IPS DF 4.7 (cell line): ENCODE results near the gene PES1.
"Not testable (repeated sequence)": the region's sequence is repeated elsewhere in the genome, so short reads cannot be mapped to it uniquely, and the experiment has no call there.

Source experiments
- DNase-seq: peaks from one replicate; pipeline ENCODE4 v3.0.0-alpha.2; 2013; ENCODE audit warnings: low spot score; ENCODE audit errors: extremely low read depth

PES1 gene

DNA sequence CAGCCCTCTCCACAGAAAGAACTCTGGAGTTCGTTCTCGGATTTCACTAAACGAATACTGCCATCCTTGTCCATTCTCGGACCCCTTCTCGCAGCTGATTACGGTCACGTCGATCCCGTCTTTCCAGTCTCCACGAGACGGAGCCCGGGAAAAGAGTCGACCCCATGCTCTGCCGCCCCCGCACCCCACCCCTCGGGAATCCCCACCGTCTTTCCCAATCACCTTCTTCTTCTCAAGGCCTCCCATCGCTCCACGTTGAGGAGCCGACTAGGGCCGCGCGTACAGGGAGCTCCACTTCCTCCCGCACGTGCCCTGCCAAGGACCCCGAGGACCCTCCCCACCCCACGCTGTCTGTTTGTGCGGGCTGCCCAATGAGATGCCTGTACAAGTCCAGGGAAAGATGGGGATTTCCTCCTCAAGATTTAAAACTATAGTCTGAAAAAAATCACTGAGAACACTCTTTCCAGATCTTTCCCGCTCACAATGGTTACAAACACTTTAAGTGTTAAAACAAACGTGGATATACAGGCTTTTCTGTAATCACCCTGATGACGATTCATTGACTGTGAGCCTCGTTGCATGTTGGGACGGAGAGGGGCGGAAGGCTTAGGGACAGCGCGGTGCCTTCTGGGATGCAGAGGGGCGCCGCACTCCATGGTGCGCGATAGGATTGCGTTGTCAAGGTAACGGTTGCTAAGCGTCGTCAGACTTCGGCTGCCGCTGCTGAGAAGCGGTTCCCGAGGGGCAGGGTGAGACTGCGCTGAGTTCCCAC, at the start of gene PES1:
TSS of gene PES1 (minus strand) at position 323 of the 772 bp plus-strand sequence. CDS start at position 246, 77 bp downstream.
- DNase-seq: peak; percentile 98

DNA sequence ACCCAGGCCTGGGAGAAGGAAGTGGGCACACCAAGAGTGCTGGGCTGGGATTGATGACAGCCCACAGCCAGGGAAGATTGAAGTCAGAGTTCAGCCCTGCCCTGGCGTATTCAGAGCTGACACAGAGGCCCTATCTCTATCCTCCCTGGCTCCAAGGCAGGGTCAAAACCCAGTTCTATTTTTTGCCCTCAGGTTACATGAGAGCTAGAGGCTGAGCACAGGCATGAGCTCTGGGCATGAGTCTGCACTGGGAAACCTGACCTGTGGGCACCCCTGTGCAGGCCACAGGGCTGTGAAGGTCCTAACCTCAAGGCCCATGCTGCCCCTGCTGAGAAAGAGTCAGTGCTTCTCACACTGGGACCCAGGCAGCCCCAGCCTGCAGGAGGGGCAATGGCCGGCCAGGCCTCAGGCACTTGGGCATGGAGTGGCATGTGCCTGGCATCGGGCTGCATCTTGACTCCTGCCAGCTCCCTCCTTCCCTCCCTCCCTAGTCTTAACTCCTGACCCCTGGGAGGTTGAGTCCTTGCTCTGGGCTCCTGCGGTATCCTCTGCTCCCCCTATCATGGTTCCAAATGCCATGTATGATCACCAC, 49.2 kb upstream of the PES1 start:
- DNase-seq: no peak

DNA sequence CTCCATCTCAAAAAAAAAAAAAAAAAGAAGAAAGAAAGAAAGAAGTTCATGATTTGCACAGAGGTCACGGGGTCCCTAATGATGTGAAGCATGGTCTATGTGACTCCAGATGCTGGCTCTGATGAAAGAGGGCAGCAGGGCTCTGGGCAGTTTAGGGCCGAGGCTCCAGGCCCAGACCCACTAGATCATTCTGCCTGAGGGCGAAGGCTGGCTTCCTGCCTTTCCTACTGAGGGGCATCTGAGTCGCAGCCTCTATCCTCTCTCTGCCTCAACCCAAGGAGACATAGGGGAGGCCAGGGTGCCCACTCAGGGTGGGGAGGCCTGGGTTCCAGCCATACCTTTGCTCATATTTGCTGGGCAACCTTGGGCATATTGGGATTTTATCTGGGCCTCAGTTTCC, 48.7 kb upstream of the PES1 start:
- DNase-seq: no peak

DNA sequence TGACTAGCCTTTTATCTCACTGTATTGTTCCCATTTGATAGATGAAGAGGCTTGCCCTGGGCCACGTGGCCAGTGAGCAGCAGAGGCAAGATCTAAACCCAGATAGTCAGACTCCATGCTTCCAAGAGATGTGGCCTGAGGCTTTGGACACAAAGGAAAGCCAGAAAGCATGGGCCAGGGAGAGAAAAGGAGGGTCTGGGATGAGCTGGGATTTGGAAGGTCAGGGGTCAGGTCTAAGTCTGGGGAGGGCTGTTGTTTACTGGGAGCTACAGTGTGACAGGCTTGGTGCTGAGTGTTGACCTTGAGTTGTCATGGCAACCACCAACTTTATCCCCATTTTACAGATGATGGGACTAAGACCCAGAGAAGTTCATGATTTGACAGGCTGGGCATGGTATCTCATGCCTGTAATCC, 46.0 kb upstream of the PES1 start:
- no peak for DNase-seq

DNA sequence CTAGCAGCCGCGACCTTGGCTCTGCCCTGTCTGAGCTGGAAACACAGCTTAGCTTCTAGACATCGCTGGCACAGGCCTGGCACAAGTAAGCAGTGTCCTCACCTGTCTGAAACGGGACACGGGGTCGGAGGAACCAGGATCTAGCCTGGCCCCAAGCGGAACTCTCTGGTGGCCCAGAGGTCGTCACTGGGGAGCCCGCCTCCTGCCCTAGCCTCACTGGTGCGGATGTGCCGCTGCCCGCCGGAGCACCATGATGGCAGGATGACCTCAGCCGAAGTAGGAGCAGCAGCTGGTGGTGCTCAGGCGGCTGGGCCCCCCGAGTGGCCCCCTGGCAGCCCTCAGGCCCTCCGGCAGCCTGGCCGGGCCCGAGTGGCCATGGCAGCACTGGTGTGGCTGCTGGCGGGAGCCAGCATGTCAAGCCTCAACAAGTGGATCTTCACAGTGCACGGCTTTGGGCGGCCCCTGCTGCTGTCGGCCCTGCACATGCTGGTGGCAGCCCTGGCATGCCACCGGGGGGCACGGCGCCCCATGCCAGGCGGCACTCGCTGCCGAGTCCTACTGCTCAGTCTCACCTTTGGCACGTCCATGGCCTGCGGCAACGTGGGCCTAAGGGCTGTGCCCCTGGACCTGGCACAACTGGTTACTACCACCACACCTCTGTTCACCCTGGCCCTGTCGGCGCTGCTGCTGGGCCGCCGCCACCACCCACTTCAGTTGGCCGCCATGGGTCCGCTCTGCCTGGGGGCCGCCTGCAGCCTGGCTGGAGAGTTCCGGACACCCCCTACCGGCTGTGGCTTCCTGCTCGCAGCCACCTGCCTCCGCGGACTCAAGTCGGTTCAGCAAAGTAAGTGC, 44.7 kb upstream of the PES1 start:
- no peak for DNase-seq

DNA sequence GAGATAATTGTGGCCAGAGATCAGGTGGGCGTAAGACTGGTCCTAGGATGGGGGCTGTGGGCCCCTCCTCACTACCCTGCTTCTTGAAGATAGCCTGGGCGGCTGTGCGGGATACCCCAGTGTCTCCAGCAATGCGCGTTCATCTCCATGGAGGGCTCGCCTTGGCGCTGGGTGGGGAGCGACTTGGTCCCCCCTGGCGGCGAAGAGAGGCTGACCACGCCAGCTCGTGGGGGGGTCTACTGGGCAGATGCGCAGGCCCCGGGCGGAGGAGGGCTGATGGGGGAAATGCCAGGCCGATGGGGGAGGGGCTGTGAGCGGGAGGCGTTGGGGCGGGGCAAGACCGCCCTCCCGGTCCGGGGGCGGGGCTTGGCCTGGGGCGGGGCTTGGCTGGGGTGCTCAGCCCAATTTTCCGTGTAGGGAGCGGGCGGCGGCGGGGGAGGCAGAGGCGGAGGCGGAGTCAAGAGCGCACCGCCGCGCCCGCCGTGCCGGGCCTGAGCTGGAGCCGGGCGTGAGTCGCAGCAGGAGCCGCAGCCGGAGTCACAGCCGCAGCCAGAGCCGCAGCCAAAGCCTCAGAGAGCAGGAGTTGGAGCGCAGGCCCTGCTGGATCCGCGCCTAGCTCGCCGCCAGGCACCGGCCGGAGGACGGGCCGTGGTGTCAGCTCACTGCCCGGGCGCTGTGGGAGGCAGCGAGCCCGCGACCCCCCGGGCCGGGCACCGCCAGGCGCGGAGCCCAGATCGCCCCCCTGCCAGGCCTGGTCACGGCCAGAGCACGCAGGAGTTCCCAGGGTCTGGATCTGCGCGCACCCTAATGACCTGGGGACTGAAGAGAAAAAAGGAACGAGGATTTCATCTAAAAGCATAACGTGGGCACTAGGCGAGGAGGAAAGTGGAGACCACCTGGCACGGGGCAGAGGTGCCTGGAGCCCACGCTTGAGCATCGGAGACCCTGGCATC, 43.8 kb upstream of the PES1 start, which contains the start of gene SLC35E4:
TSS of gene SLC35E4 (plus strand) at position 509 of the 953 bp plus-strand sequence. CDS start 670 bp downstream, outside the sequence.
- no peak for DNase-seq

DNA sequence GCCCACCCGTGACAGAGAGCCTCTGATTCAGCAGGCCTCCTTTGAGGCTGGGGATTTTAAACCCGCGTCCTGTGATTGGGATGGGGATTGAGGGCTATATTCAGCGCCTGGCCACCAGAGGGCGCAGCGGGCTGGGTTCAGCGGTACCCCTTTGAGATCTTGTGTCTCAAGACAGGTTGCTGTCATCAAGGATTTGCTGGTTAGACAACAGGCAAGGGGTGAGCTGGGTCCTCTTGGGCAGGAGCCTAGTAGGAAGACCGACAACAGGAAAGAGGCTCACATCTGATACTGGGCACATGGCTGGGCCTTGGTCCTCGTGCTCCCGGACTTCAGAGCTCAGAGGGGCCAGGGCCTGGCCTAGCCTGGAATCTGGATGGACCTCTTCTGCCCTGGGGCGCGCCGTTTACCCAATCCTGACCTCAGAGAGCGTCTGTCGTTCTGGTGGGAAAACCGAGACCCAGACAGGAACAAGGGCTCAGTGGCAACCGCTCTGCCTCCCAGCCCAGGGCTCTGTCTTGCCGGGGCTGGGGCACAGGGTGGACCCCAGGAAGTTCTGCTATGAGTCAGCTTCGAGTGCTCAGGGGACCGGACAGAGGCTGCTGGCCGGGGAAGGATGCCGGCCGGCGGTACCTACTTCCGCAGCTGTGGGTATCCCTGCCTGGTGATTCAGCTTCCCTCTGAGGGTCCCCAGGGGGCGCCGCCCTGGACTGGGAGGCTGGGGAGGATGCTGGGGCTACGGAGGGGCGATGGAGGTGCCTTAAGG, 42.9 kb upstream of the PES1 start:
- no peak for DNase-seq

DNA sequence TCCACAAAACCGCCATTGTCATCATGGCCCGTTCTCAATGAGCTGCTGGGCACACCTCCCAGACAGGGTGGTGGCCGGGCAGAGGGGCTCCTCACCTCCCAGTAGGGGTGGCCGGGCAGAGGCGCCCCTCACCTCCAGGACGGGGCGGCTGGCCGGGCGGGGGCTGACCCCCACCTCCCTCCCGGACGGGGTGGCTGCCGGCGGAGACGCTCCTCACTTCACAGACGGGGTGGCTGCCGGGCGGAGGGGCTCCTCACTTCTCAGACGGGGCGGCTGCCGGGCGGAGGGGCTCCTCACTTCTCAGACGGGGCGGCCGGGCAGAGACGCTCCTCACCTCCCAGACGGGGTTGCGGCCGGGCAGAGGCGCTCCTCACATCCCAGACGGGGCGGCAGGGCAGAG, 39.8 kb upstream of the PES1 start:
- DNase-seq: not testable (repeated sequence)

DNA sequence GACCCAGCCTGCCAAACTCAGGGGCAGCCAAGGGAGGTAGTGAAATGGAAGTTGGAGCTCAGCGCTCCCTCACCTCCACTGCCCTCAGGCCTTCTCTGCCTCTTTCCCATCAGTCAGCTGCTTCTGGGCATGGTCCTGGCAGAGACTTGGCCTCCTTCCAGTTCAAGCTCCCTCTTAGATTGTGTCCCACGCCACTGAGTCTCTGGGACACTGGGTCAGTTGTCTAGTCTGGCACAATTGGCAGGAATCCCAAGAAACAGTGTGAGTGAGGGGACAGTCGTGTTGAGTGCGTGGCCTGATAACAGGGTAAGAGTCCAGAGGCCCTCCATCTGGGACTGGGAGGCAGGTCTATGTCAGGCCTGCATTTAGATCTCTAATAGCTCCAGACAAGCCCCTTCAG, 36.8 kb upstream of the PES1 start:
- DNase-seq: no peak

DNA sequence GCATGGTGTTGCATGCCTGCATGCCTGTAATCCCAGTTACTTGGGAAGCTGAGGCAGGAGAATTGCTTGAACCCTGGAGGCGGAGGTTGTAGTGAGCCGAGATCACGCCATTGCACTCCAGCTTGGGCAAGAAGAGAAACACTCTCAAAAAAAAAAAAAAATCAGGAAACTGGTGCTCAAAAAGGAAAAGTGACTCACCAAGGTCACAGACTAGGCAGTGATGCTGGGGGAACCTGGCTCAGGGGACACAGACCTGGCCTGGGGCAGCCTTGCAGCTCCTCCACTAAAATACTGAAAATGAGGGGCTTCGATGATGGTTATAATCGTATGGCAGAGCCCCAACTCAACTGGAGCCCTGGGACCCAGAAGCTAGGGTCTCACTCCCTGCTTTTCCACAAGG, 35.8 kb upstream of the PES1 start:
- DNase-seq: no peak

DNA sequence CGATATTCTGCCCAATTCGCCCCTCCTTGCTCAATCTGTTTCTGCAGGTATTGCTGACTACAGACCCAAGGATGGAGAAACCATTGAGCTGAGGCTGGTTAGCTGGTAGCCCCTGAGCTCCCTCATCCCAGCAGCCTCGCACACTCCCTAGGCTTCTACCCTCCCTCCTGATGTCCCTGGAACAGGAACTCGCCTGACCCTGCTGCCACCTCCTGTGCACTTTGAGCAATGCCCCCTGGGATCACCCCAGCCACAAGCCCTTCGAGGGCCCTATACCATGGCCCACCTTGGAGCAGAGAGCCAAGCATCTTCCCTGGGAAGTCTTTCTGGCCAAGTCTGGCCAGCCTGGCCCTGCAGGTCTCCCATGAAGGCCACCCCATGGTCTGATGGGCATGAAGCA, 34.7 kb upstream of the PES1 start:
- DNase-seq: no peak

DNA sequence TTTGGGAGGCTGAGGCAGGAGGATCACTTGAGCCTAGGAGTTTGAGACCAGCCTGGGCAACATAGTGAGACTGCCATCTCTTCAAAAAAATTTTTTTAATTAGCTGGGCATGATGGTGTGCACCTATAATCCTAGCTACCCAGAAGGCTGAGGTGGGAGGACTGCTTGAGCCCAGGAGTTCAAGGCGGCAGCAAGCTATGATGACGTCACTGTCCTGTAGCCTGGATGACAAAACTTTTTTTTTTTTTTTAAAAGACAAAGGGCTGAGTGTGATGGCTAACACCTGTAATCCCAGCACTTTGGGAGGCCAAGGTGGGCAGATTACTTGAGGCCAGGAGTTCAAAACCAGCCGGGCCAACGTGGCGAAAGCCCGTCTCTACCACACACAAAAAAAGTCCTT, 28.2 kb upstream of the PES1 start:
- DNase-seq: not testable (repeated sequence)

DNA sequence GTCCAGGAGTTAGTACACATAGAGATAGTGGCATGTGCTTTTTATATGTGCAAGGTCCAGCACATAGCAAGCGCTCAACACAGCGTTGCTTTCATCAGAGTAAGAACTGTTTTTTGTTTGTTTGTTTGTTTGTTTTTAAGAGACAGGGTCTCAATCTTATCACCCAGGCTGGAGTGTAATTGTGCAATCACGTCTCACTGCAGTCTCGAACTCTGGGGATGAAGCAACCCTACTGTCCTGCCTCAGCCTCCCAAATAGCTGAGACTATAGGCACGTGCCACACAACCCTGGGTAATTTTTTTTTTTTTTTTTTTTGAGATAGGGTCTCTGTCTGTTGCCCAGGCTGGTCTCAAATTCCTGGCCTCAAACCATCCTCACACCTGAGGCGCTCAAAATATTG, 26.1 kb upstream of the PES1 start:
- no peak for DNase-seq

DNA sequence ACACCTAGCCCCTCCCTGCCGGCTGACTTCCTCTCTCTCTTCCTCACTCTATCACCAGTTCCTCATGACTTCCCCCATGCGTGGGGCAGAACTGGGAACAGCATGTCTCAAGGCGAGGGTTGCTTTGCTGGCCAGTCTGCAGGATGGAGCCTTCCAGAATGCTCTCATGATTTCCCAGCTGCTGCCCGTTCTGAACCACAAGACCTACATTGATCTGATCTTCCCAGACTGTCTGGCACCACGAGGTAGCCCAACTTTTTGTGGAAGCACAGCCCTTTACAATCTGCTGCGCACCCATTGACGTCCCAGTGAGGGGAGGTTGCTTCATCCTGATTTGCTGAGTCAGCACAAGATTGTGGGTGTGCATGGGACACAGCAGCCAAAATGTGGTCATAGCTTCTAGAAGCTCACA, 23.8 kb upstream of the PES1 start:
- DNase-seq: no peak

DNA sequence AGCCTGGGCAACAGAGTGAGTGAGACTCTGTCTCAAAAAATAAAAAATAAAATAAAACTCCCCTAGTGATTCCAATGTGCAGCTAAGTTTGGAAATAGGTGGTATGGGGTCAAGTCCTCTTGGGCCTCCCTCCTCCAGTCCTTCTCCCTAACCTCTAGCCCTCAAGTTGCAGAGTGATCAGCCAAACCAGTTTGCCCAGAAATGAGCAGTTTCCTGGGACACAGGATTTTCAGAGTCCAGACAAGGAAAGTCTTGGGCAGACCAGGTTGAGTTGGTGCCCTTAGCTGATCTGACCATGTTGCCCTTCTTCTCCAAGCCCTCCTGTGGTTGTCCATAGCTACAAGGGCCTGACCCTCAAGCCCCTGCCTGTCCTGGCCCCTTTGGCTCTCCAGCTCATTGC, 23.2 kb upstream of the PES1 start:
- no peak for DNase-seq

DNA sequence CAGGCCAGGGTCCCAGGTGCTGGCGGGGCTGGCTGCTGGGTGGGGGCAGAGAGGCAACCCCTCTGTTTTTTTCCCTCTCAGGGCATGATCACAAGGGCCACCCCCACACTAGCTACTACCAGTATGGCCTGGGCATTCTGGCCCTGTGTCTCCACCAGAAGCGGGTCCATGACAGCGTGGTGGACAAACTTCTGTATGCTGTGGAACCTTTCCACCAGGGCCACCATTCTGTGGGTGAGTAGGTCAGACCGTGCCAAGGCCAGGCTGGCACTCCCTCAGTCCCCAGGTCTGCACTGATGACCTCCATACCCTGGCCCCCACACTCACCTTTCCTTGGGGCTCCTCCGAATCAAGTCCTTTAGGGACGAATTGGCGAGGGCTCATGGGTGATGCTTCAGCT, 22.6 kb upstream of the PES1 start:
- no peak for DNase-seq

DNA sequence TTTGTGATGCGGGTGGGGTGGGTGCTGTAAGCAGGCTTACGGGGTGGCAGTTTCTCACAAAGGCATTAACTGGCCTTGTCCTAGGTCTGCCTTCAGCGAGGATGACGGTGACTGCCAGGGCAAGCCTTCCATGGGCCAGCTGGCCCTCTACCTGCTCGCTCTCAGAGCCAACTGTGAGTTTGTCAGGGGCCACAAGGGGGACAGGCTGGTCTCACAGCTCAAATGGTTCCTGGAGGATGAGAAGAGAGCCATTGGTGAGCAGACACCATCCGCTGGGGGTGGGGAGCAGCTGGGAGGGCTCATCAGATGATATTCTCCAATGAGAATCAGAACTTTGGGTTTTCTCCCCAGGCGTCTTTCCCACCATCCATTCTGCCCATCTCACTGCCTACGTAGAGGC, 21.1 kb upstream of the PES1 start:
- no peak for DNase-seq

DNA sequence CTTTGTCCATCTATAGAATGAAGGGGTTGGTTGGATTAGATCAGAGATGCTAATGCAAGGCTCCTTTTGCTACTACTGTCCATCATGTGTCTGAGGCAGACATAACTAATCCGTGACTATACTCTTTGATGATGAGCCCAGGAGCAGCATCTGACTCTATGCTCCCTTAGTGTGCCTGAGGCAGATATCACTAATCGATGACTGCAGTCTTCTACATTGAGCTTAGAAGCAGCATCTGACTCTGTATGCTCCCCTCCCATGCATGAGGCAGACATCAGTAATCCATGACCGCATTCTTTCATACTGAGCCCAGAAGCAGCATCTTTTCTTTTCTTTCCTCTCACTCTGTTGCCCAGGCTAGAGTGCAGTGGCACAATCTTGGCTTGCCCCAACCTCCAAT, 19.5 kb upstream of the PES1 start:
- DNase-seq: no peak

DNA sequence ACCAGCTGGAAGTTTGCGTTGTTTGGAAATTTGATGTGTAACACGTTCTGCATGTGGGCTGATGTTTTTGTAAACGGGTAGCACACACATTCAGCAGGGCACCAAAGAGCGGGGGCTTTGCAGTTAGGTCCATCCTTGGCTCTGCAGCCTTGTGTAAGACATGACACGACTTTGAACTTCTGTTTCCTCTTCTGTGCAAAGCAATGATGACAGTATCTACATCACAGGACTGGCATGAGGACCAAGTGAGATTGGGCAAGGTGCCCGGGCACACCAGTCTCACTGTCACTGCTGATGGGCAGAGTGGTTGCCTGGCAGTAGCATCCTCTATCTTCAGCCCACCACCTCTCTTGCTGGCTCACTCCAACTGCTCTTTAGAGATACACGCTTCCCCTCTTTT, 18.6 kb upstream of the PES1 start:
- no peak for DNase-seq
